RWPE1 (cell line): ENCODE measurements around the gene GPN3.
"Not testable (repeated sequence)": the region's sequence is repeated elsewhere in the genome, so short reads cannot be mapped to it uniquely, and the experiment has no call there.

Source experiments
- CTCF ChIA-PET: fragments of 350-600 bp; sonication (Branson Sonifier 250); formaldehyde crosslinking; extraction: SDS; loops from one replicate; lab custom pipeline; 2021; lab: Yijun Ruan, JAX
- POLR2A ChIA-PET: fragments of 400-600 bp; formaldehyde crosslinking; extraction: SDS; loops from one replicate; lab custom pipeline; 2020; ENCODE audit warnings: antibody characterized with exemption; ENCODE audit not compliant: low non-redundant PET; lab: Yijun Ruan, JAX
- DNase-seq: peaks from one replicate; pipeline ENCODE4 v3.0.0; 2012; ENCODE audit warnings: low spot score
- H3K27ac ChIP-seq: fragments of 450-650 bp; 2 replicates; pipeline ENCODE4 v1.5.1; 2017
- TF ChIP-seq, protein P1 (sequence below): fragments of 450-650 bp; conservative IDR thresholded peaks from 2 replicates; pipeline ENCODE4 v1.5.1; 2017; ENCODE audit warnings: low read depth, mild to moderate bottlenecking

The GPN3 gene

DNA sequence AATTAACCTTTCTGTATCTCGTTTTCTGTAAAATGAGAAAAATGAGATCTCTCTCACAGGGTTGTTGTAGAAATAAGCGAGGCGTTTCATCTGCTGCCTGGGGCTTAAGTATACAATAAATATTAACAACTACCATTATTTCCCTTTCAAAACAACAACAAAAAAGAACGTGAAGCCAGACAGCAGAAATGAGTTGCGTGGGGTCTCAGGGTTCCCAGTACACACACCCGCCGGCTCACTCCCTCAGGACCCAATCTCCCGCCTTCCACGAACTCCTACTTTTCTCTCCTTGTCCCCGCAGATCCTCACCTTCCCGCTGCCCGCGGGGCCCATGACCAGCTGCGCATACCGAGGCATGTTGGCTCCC lies 227 bp downstream of the GPN3 start:
- peak overlapping the region; percentile 97 for H3K27ac ChIP-seq
- CTCF ChIA-PET: interaction anchor here (0.6 to 2.6 kb wide), 7 partner anchors 9 to 143 kb away, joined by 3 to 19 read pairs (median 4); partner anchors contain the start of gene ARPC3
- POLR2A ChIA-PET: interaction anchor here (1.2 to 1.3 kb wide), 2 partner anchors 9 to 34 kb away, joined by 3 to 6 read pairs; partner anchors contain the start of genes RAD9B and VPS29
- no peak for DNase-seq
- TF ChIP-seq, protein P1, sequence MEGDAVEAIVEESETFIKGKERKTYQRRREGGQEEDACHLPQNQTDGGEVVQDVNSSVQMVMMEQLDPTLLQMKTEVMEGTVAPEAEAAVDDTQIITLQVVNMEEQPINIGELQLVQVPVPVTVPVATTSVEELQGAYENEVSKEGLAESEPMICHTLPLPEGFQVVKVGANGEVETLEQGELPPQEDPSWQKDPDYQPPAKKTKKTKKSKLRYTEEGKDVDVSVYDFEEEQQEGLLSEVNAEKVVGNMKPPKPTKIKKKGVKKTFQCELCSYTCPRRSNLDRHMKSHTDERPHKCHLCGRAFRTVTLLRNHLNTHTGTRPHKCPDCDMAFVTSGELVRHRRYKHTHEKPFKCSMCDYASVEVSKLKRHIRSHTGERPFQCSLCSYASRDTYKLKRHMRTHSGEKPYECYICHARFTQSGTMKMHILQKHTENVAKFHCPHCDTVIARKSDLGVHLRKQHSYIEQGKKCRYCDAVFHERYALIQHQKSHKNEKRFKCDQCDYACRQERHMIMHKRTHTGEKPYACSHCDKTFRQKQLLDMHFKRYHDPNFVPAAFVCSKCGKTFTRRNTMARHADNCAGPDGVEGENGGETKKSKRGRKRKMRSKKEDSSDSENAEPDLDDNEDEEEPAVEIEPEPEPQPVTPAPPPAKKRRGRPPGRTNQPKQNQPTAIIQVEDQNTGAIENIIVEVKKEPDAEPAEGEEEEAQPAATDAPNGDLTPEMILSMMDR: no peak

DNA sequence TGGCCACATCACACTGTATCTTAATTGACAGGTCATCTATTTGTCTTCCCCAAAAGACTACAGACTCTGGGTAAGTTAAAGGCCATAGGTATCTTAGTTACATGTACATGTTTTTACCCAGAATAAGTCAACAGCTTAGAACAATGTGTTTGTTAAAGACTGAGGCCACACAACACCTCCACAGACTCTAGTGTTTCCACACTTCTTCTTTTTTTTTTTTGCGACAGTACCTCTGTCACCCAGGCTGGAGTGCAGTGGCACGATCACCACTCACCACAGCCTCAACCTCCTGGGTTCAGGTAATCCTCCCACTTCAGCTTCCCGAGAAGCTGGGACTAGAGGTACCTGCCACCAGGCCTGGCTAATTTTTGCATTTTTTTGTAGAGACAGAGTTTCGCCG lies 1.3 kb downstream of the GPN3 start:
- peak overlapping the region; percentile 27; the same call in 1 of the 2 replicates for H3K27ac ChIP-seq
- DNase-seq: no peak
- CTCF ChIA-PET: interaction anchor here (0.6 kb wide), 3 partner anchors 128 to 1043 kb away, joined by 3 to 4 read pairs (median 4); no protein-coding TSS in a partner anchor
- POLR2A ChIA-PET: no interaction called here
- TF ChIP-seq, protein P1: no peak

DNA sequence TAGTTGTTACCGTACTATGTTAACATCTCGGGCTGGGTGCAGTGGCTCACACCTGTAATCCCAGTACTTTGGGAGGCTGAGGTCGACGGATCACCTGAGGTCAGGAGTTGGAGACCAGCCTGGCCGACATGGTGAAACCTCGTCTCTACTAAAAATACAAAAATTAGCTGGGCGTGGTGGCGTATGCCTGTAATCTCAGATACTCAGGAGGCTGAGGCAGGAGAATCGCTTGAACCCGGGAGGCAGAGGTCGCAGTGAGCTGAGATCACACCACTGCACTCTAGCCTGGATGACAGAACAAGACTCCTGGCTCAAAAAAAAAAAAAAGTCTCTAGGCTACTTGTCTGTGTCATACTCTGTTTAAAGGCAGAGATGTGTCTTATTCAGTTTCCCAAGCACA lies 2.3 kb downstream of the GPN3 start:
- CTCF ChIA-PET: interaction anchor here (0.7 kb wide), 1 partner anchor 349 kb away, joined by 3 read pairs; no protein-coding TSS in a partner anchor
- H3K27ac ChIP-seq, DNase-seq, POLR2A ChIA-PET: not testable (repeated sequence)

DNA sequence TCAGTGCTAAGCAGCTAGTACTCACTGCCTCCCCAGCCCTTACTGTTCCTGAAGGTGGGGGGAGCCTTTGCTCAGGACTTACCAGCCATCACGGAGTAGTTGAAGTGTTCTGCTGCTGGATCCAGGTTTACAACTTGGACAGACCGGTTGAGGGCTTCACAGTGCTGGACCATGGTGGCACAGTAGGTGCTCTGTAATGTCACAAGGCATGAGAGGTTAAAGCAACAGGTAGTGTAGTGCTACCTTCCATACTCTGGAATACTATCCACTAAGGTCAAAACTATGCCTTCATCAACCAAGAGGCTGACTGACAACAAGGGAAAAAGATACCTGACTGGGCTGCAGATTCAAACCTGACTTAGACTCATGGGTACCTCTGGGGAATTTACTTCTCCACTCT lies 3.0 kb downstream of the GPN3 start:
- TF ChIP-seq, protein P1: no peak
- ChIA-PET CTCF (interaction anchor here (0.7 kb wide), 2 partner anchors 141 to 348 kb away, joined by 3 read pairs; no protein-coding TSS in a partner anchor), POLR2A (no interaction called here)
- no peak overlapping the region for H3K27ac ChIP-seq
- no peak for DNase-seq

DNA sequence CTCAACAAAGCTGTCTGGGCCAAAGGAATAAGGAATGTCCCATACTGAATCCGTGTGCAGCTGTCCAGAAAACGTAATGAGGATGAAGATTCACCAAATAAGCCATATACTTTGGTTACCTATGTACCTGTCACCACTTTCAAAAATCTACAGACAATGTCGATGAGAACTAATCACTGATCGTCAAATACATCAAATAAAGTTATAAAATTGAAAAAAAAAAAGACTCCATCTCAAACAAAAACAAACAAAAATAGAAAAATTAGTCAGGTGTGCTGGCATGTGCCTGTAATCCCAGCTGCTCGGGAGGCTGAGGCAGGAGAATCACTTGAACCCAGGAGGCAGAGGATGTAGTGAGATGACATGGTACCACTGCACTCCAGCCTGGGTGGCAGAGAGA lies 6.9 kb downstream of the GPN3 start:
- DNase-seq, CTCF ChIA-PET, POLR2A ChIA-PET, H3K27ac ChIP-seq: not testable (repeated sequence)

DNA sequence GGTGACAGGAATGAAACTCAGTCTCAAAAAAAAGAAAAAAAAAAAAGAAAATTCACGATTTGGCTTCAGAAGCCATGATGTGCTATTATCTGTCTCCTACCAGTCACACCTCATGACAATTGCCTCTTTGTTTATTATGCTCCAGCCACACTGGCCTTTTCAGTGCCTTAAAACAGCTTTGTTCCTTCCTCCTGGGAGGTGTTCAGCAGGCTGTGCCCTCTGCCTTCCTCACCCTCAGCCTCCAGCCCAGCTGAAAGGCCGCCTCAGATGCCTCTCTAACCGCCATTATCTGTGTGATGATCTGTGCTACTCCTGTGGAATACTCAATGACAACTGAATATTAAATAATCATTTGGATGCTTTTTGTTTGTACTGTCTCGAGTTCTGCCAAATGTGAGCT lies 9.3 kb downstream of the GPN3 start:
- POLR2A ChIA-PET: interaction anchor here (0.6 to 0.8 kb wide), 2 partner anchors 9 to 12 kb away, joined by 3 to 7 read pairs; partner anchors contain the start of genes FAM216A and GPN3
- CTCF ChIA-PET: interaction anchor here (0.6 to 1.9 kb wide), 4 partner anchors 9 to 417 kb away, joined by 3 to 12 read pairs (median 4); partner anchors contain the start of genes ARPC3, FAM216A and GPN3
- DNase-seq: no peak
- TF ChIP-seq, protein P1: no peak
- H3K27ac ChIP-seq: no peak overlapping the region

DNA sequence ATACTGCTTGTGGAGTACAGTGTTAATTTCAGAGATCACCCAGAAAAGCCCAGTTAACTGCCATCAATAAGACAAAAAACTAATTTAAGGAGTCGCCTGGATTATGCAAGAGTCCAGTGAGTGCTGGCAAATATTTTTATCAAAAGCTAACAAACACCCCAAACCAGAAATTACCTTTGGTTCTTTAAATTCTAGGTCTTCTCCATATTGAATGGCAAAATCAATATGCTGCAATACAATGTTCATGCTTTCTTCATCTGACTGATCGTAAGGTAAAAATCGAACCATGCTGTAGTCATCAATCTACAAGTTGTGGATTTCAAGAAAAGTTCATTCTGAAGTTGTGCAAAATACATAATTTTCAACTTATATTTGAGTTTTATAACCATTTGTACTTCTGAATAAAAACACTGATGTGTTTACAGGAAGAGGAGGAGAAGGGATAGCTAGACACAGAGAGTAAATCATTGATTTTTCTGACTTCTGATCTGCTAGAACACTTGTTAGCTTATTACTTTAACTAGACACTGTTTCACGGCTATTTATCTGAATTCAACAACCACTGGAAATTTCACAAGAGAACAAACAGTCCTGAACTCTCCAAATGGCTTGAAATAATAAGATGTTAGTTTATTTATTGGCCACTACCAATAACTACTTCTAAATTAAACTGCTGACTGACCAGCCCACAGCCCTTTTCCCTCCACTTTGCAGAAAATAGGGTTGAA lies 14.3 kb downstream of the GPN3 start:
- CTCF ChIA-PET: no interaction called here
- TF ChIP-seq, protein P1: no peak
- no peak overlapping the region for H3K27ac ChIP-seq
- POLR2A ChIA-PET: no interaction called here
- no peak for DNase-seq
